HepG2 (cell line): Measurements from ENCODE around the gene TLR6. TPM values are rescaled to one million over a fixed set of nuclear protein-coding genes. Genes with fewer than 3 reads are reported as not detected.
A peak's percentile ranks its signal among the peaks of the same experiment; 100 is the strongest.

Experiments used
- ARID5B ChIP-seq: IDR thresholded peaks from 2 replicates; pipeline ENCODE4 v1.4.0; 2020; ENCODE audit warnings: mild to moderate bottlenecking, missing genetic modification reagents
- ATRX ChIP-seq: sonication (generic); formaldehyde crosslinking; IDR thresholded peaks from 2 replicates; pipeline ENCODE4 v1.4.0; 2020; ENCODE audit warnings: missing genetic modification reagents, borderline replicate concordance
- BRCA1 ChIP-seq: sonication (generic); formaldehyde crosslinking; IDR thresholded peaks from 2 replicates; pipeline ENCODE4 v1.4.0; 2020; ENCODE audit warnings: missing genetic modification reagents
- HNF1B ChIP-seq: sonication (generic); formaldehyde crosslinking; IDR thresholded peaks from 2 replicates; pipeline ENCODE4 v1.5.1; 2020; ENCODE audit warnings: mild to moderate bottlenecking, moderate library complexity, missing genetic modification reagents
- HNRNPH1 ChIP-seq: fragments of 200-400 bp; formaldehyde crosslinking; optimal IDR thresholded peaks from 2 replicates; pipeline ENCODE3; 2017; ENCODE audit warnings: mild to moderate bottlenecking, low read depth, low read length
- HOXA5 ChIP-seq: sonication (generic); formaldehyde crosslinking; IDR thresholded peaks from 2 replicates; pipeline ENCODE4 v1.4.0; 2020; ENCODE audit warnings: missing genetic modification reagents
- IRF2 ChIP-seq: IDR thresholded peaks from 2 replicates; pipeline ENCODE4 v1.6.1; 2018; ENCODE audit warnings: missing genetic modification reagents, missing compliant biosample characterization
- MIXL1 ChIP-seq: IDR thresholded peaks from 2 replicates; pipeline ENCODE4 v1.6.1; 2016
- MXI1 ChIP-seq: IDR thresholded peaks from 3 replicates; pipeline ENCODE4 v1.6.1; 2012; ENCODE audit warnings: low read depth, low read length, inconsistent platforms, borderline replicate concordance
- NCOR1 ChIP-seq: fragments of 200-600 bp; sonication (generic); IDR thresholded peaks from 2 replicates; pipeline ENCODE4 v1.7.0; 2017; ENCODE audit warnings: antibody characterized with exemption, low read length, borderline replicate concordance
- NR1H2 ChIP-seq: sonication (generic); formaldehyde crosslinking; IDR thresholded peaks from 2 replicates; pipeline ENCODE4 v1.8.1; 2022; ENCODE audit warnings: low read depth, missing genetic modification reagents, borderline replicate concordance
- PATZ1 ChIP-seq: sonication (generic); formaldehyde crosslinking; IDR thresholded peaks from 2 replicates; pipeline ENCODE4 v1.4.0; 2020; ENCODE audit warnings: missing genetic modification reagents
- POLR2A ChIP-seq, 2 experiments: IDR thresholded peaks; 2 replicates each; pipeline ENCODE4 v1.6.1; 2011; ENCODE audit warnings: low read depth in 2 of 2, low read length in 2 of 2, mild to moderate bottlenecking in 1 of 2, moderate library complexity in 1 of 2; ENCODE audit not compliant: insufficient read depth in 1 of 2
- RARA ChIP-seq: IDR thresholded peaks from 2 replicates; pipeline ENCODE4 v1.6.1; 2016; ENCODE audit warnings: missing genetic modification reagents, missing compliant biosample characterization
- RFXAP ChIP-seq: sonication (generic); formaldehyde crosslinking; IDR thresholded peaks from 2 replicates; pipeline ENCODE4 v1.4.0; 2020; ENCODE audit warnings: missing genetic modification reagents, borderline replicate concordance
- RXRA ChIP-seq: sonication (generic); formaldehyde crosslinking; IDR thresholded peaks from 2 replicates; pipeline ENCODE4 v1.5.1; 2020; ENCODE audit warnings: missing genetic modification reagents
- THRA ChIP-seq: sonication (generic); formaldehyde crosslinking; IDR thresholded peaks from 2 replicates; pipeline ENCODE4 v1.4.0; 2020; ENCODE audit warnings: missing genetic modification reagents, borderline replicate concordance
- ZNF354B ChIP-seq: sonication (generic); formaldehyde crosslinking; IDR thresholded peaks from 2 replicates; pipeline ENCODE4 v1.8.0; 2022; ENCODE audit warnings: mild to moderate bottlenecking, missing genetic modification reagents
- polyA plus RNA-seq, 8 experiments: library from polyadenylated mRNA; depleted of rRNA in 3 of 8; stranded (reverse) in 7 of 8; unstranded in 1 of 8; fragments of >200 nt; fragmentation: Illumina TruSeq in 4 of 8; extraction: Trizol in 4 of 8; gene quantifications; 2 replicates each; pipeline versions ENCODE4 v1.2.1 to v1.2.3, GENCODE V29; 2011 to 2016; ENCODE audit warnings: low read depth in 4 of 8, missing spikeins in 1 of 8, mixed read lengths in 1 of 8; ENCODE audit not compliant: insufficient read depth in 1 of 8
- total RNA-seq, 5 experiments: library from RNA; depleted of rRNA; stranded (reverse); fragments of >200 nt; fragmentation: Illumina TruSeq; extraction: Trizol; gene quantifications; 2 replicates each; pipeline ENCODE4 v1.2.3, GENCODE V29; 2016; ENCODE audit warnings: low read depth in 1 of 5
- TF ChIP-seq, protein P1 (sequence below): IDR thresholded peaks from 2 replicates; pipeline ENCODE4 v1.6.1; 2012; ENCODE audit warnings: inconsistent platforms

Gene TLR6
- total and polyA plus RNA-seq, 2 of the 13 experiments (the other 11 are each of a cell fraction or from before 2014, with no cell fraction given), result 0.33 to 0.71 TPM

- TF ChIP-seq HNF1B (CRISPR knock-in tag) (peak; percentile 84), RARA (CRISPR knock-in tag) (peak; percentile 92), ZNF354B (CRISPR knock-in tag) (no peak), MIXL1 (peak; percentile 53; the same call in 1 of the 2 replicates), THRA (peak; percentile 48; the same call in 1 of the 2 replicates), ARID5B (CRISPR knock-in tag) (peak; percentile 81), RXRA (peak; percentile 68; the same call in 1 of the 2 replicates), HNRNPH1 (no peak), NR1H2 (CRISPR knock-in tag) (no peak), HOXA5 (CRISPR knock-in tag) (no peak), PATZ1 (CRISPR knock-in tag) (no peak), ATRX (CRISPR knock-in tag) (no peak), MXI1 (peak; percentile 29; the same call in 1 of the 3 replicates), POLR2A (IDR thresholded peaks at IDR 0.05; ENCODE audit: insufficient read depth in 1 of 2, low read depth in 2 of 2, low read length in 2 of 2) (no peak), BRCA1 (no peak), NCOR1 (no peak; the same call in none of the 2 replicates), IRF2 (CRISPR knock-in tag) (peak; percentile 37; the same call in 1 of the 2 replicates), RFXAP (CRISPR knock-in tag) (no peak)
- TF ChIP-seq, protein P1, sequence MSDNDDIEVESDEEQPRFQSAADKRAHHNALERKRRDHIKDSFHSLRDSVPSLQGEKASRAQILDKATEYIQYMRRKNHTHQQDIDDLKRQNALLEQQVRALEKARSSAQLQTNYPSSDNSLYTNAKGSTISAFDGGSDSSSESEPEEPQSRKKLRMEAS, result peak; percentile 37; the same call in 1 of the 2 replicates
- TF ChIP-seq, all 625 proteins: peak for 37
Measured at GRCh38 chr4:38787693-38788092, 68.9 kb downstream of the TLR6 start (continued).
